OCI-LY7 (cell line): ENCODE results near the gene LAMB3. TPM values are rescaled to one million over a fixed set of nuclear protein-coding genes. Genes with fewer than 3 reads are reported as not detected.

Experiments
- BruUV-seq: library from RNA; stranded (reverse); fragments of 400-500 nt; replicated peaks from 2 replicates; lab custom pipeline; 2021; lab: Mats Ljungman, UMichigan
- CTCF ChIA-PET: fragments of 300-600 bp; sonication (Branson Sonifier 250); formaldehyde crosslinking; loops from one replicate; lab custom pipeline; 2022; ENCODE audit warnings: antibody characterized with exemption; ENCODE audit not compliant: unreplicated experiment; lab: Charles Lee
- POLR2A ChIA-PET: fragments of 300-600 bp; sonication (Branson Sonifier 250); formaldehyde crosslinking; loops from one replicate; lab custom pipeline; 2022; ENCODE audit warnings: antibody characterized with exemption; lab: Charles Lee
- DNase-seq: peaks from one replicate; pipeline ENCODE4 v3.0.0-alpha.2; 2015; ENCODE audit warnings: low spot score
- H2AFZ ChIP-seq: fragments of 200-600 bp; sonication (generic), shearing (Covaris generic); 2 replicates; pipeline ENCODE4 v1.6.1; 2014; ENCODE audit warnings: mild to moderate bottlenecking, antibody characterized with exemption, low read length, moderate library complexity
- H3K27ac ChIP-seq: fragments of 200-600 bp; sonication (generic); 2 replicates; pipeline ENCODE4 v1.5.1; 2014; ENCODE audit warnings: mixed run types, low read depth, mild to moderate bottlenecking, moderate library complexity, low read length, inconsistent platforms; ENCODE audit not compliant: poor library complexity, severe bottlenecking
- H3K36me3 ChIP-seq: fragments of 200-600 bp; sonication (generic); 2 replicates; pipeline ENCODE4 v1.6.1; 2014; ENCODE audit warnings: mild to moderate bottlenecking, antibody characterized with exemption, low read length, moderate library complexity, mixed read lengths; ENCODE audit not compliant: insufficient read depth
- H3K4me1 ChIP-seq: fragments of 200-600 bp; sonication (generic); 2 replicates; pipeline ENCODE4 v1.5.1; 2014; ENCODE audit warnings: mild to moderate bottlenecking, low read length; ENCODE audit not compliant: insufficient read depth, poor library complexity, severe bottlenecking
- H3K4me2 ChIP-seq: fragments of 200-600 bp; sonication (generic); 2 replicates; pipeline ENCODE4 v1.6.1; 2014; ENCODE audit warnings: mild to moderate bottlenecking, low read length
- H3K4me3 ChIP-seq: fragments of 200-600 bp; sonication (generic); 2 replicates; pipeline ENCODE4 v1.5.1; 2014; ENCODE audit warnings: mild to moderate bottlenecking, low read depth, low read length; ENCODE audit not compliant: poor library complexity, severe bottlenecking
- H3K79me2 ChIP-seq: fragments of 200-600 bp; sonication (generic); 2 replicates; pipeline ENCODE4 v1.6.1; 2016; ENCODE audit warnings: low read depth, mild to moderate bottlenecking, low read length, moderate library complexity, mixed read lengths; ENCODE audit not compliant: insufficient read depth
- H3K9me2 ChIP-seq: fragments of 200-600 bp; sonication (generic); 2 replicates; pipeline ENCODE4 v1.6.1; 2016; ENCODE audit warnings: mild to moderate bottlenecking, low read length, mixed read lengths; ENCODE audit not compliant: insufficient read depth
- H3K9me3 ChIP-seq: fragments of 200-600 bp; sonication (generic); 2 replicates; pipeline ENCODE4 v1.6.1; 2014; ENCODE audit warnings: mild to moderate bottlenecking, mixed run types, low read length, mixed read lengths
- H4K20me1 ChIP-seq: fragments of 200-600 bp; sonication (generic); 2 replicates; pipeline ENCODE4 v1.6.1; 2014; ENCODE audit warnings: mild to moderate bottlenecking, antibody characterized with exemption, low read length, moderate library complexity, mixed read lengths; ENCODE audit not compliant: insufficient read depth
- EZH2phosphoT487 ChIP-seq: fragments of 200-600 bp; sonication (generic); IDR thresholded peaks from 2 replicates; pipeline ENCODE4 v1.6.1; 2018; ENCODE audit warnings: low read depth, borderline replicate concordance, mild to moderate bottlenecking, mixed run types, antibody characterized with exemption, low read length, moderate library complexity, mixed read lengths
- intact Hi-C: fragments of 100-400 bp; cut with micrococcal nuclease; formaldehyde crosslinking; loops from one replicate; pipeline ENCODE4 v1.10.0; 2022; ENCODE audit not compliant: unreplicated experiment
- total RNA-seq, 2 experiments: library from RNA; depleted of rRNA in 1 of 2; stranded (reverse); fragments of >200 nt in 1 of 2; shearing (Covaris generic) in 1 of 2; gene quantifications; 2 replicates each; pipeline ENCODE4 v1.2.3, GENCODE V29; 2014 to 2022
- TF ChIP-seq, protein P1 (sequence below): fragments of 200-600 bp; sonication (generic); conservative IDR thresholded peaks from 2 replicates; pipeline ENCODE4 v1.5.1; 2014; ENCODE audit warnings: mild to moderate bottlenecking, antibody characterized with exemption, low read length, moderate library complexity, mixed read lengths

Gene LAMB3
- total RNA-seq, 2 experiments from 2014 or later: 0.41 to 0.46 TPM

DNA sequence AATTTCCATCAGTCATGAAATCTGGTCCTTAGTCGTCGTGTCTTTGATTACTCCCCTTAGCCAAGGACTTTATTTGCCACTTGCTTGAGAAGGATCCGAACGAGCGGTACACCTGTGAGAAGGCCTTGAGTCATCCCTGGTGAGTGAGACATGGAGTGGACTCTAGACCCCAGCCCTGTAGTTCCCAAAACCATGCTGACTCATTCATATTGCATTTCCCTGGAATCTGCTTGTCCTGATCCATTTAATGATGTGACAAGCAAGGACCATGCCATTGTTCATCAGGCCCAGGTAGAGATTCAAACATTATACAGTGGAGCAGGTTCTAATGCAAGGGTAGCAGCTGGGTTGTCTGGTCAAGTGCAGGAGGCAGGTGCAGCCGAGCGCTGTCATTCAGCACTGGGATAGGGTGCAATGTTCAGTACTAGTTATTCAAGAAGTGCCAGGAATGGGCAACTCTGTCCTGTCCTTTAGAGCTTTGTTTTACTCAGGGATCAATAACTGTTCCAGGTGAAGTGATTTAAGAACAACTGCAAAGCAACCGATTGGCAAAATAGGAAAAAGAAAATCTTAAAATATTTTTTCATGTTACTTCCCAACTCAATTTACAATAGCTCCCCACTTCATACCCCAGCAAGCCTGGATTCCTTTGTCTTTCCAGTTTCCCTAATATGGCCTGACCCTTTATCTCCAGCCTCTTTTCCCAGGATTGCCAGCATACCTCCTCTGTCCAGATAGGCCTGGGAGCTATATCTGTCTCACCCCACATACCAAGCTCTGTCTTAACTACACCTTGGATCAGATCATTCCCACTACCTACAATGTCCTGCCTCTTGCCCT, 42.2 kb downstream of the LAMB3 start:
- H3K4me2 ChIP-seq: no peak overlapping the region
- no peak overlapping the region for H3K4me3 ChIP-seq
- no peak for DNase-seq
- no peaks in the 10 kb centered on the region for H4K20me1 ChIP-seq
- intact Hi-C loops: no loop called here
- no peaks in the 10 kb centered on the region for H3K4me1 ChIP-seq
- no peaks in the 10 kb centered on the region for H3K36me3 ChIP-seq
- BruUV-seq: no TSS peak
- no peak for TF ChIP-seq EZH2phosphoT487
- TF ChIP-seq, protein P1, sequence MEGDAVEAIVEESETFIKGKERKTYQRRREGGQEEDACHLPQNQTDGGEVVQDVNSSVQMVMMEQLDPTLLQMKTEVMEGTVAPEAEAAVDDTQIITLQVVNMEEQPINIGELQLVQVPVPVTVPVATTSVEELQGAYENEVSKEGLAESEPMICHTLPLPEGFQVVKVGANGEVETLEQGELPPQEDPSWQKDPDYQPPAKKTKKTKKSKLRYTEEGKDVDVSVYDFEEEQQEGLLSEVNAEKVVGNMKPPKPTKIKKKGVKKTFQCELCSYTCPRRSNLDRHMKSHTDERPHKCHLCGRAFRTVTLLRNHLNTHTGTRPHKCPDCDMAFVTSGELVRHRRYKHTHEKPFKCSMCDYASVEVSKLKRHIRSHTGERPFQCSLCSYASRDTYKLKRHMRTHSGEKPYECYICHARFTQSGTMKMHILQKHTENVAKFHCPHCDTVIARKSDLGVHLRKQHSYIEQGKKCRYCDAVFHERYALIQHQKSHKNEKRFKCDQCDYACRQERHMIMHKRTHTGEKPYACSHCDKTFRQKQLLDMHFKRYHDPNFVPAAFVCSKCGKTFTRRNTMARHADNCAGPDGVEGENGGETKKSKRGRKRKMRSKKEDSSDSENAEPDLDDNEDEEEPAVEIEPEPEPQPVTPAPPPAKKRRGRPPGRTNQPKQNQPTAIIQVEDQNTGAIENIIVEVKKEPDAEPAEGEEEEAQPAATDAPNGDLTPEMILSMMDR: no peak
- H3K9me3 ChIP-seq: no peaks in the 10 kb centered on the region
- H2AFZ ChIP-seq: no peak overlapping the region
- H3K9me2 ChIP-seq: no peaks in the 10 kb centered on the region
- CTCF ChIA-PET: no interaction called here
- POLR2A ChIA-PET: interaction anchor here (0.6 to 1.4 kb wide), 2 partner anchors 25 to 266 kb away, joined by 3 to 5 read pairs; no protein-coding TSS in a partner anchor
- no peaks in the 10 kb centered on the region for H3K79me2 ChIP-seq
- H3K27ac ChIP-seq: no peak overlapping the region

DNA sequence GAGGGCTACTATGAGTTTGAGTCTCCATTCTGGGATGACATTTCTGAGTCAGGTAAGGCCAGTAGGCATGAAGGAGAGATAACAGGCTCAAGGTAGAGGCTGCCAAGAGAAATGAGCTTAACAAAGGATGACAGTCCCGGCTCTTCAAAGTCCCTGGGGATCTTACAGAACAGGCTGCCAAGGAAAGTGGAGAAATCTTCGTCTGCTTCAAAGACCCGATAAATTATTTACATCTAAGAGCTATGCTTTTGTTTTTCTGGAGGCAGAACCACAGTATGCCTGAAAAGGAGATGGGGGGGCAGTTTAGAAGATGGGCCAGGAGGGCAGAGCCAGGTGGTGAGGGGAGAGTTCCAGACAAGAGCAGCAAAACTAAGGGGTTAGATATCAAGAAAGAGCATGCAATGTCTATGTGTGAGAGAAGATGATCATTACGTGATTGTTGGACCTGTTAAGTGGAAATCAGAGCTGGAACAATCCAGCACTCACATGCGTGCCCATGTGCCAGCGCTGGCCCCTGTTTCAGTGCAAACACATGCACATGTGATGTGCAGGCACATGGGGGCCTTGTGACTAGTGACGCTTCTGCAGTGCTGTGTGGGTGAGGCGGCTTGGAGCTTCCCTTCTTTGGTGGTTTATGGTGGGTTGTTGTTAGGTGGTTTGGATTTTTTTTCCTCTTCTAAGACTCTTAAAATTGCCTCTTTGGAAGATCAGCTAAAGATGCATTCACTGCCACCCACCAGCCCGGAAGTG, 43.0 kb downstream of the LAMB3 start:
- Histone ChIP-seq H2AFZ (no peak overlapping the region), H3K27ac (no peak overlapping the region), H3K9me2 (no peaks in the 10 kb centered on the region), H3K4me1 (no peaks in the 10 kb centered on the region), H3K36me3 (no peaks in the 10 kb centered on the region), H3K4me3 (no peak overlapping the region), H3K9me3 (no peaks in the 10 kb centered on the region), H3K4me2 (no peak overlapping the region), H4K20me1 (no peaks in the 10 kb centered on the region), H3K79me2 (no peaks in the 10 kb centered on the region)
- intact Hi-C loops: no loop called here
- no peak for TF ChIP-seq EZH2phosphoT487
- TF ChIP-seq, protein P1: no peak
- ChIA-PET POLR2A (no interaction called here), CTCF (no interaction called here)
- no peak for DNase-seq
- no TSS peak for BruUV-seq

DNA sequence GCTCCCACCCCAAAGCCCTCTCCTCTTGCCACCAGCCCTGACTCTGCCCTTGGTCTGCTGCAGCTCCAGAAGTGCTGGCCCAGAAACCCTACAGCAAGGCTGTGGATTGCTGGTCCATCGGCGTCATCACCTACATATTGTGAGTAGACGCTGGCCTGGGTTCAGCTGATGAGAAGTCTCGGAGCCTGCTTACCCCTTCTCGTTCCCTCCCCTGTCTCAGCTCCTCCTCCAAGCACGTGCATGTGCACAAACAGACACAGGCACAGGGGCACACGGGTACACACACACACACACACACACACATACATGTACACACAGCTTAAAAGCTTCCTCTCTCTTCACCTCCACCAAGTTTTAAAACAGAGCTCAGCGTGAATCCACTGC, 44.4 kb downstream of the LAMB3 start:
- Histone ChIP-seq H3K4me2 (no peak overlapping the region), H3K36me3 (no peaks in the 10 kb centered on the region), H3K9me3 (no peaks in the 10 kb centered on the region), H3K4me1 (no peaks in the 10 kb centered on the region), H4K20me1 (no peaks in the 10 kb centered on the region), H3K27ac (no peak overlapping the region), H3K9me2 (no peaks in the 10 kb centered on the region), H3K79me2 (no peaks in the 10 kb centered on the region), H2AFZ (no peak overlapping the region), H3K4me3 (no peak overlapping the region)
- CTCF ChIA-PET: interaction anchor here (0.6 kb wide), 1 partner anchor 20 kb away, joined by 3 read pairs; no protein-coding TSS in a partner anchor
- BruUV-seq: no TSS peak
- POLR2A ChIA-PET: no interaction called here
- intact Hi-C loops: no loop called here
- no peak for TF ChIP-seq EZH2phosphoT487
- DNase-seq: no peak
